ENCODE data around the gene PRRC2B.
"Not testable (repeated sequence)": the region's sequence is repeated elsewhere in the genome, so short reads cannot be mapped to it uniquely, and the experiment has no call there.

The PRRC2B gene

GRCh38 chr9:131539223-131539923 is 145.5 kb downstream of the PRRC2B start:
- no peak for TF ChIP-seq CTCF (conservative IDR thresholded peaks at IDR 0.05)
- no peak overlapping the region for H3K27ac ChIP-seq

- peak overlapping the region; percentile 97; the same call in 1 of the 2 replicates for H3K27ac ChIP-seq
- no peak for TF ChIP-seq CTCF (conservative IDR thresholded peaks at IDR 0.05)
These were observed 149.3 kb downstream of the PRRC2B start for GRCh38 chr9:131543141-131543540.

- no peak for TF ChIP-seq CTCF (conservative IDR thresholded peaks at IDR 0.05)
- H3K27ac ChIP-seq = peak within 1 kb of the TSS; percentile 97
These were observed 151.3 kb downstream of the PRRC2B start, which contains the start of gene PRRT1B for GRCh38 chr9:131545003-131545785. PRRT1B (plus strand) TSS chr9:131545523; CDS start chr9:131545616, 93 bp downstream.

DNA sequence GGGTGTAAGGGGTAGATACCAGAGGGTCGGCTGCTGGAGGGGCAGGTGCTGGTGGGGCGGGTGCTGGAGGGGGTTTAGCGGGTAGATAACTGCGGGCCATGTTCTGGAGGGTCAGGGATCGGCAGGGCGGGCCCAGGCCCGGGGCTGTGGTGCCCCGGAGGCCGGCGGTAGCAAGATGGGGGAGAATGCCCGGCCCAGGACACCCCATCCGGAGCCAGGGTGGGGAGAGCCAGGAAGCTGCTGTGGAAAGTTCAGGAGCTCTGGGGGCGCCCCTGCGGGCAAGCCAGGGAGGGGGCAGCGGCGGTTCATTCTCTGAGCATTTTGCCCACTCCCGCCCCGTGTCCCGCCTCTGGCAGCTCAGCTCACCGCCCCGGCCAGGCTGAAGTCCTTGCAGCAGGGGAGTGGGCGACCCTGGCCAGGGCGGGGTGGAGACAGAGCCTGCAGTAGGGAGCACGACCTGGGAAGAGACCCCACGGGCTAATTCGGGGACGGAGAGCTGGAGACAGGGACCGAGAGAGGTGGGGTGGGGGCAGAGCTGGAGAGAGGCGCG is 152.0 kb downstream of the PRRC2B start:
- no peak for TF ChIP-seq CTCF (conservative IDR thresholded peaks at IDR 0.05)
- H3K27ac ChIP-seq = peak overlapping the region; percentile 97

GRCh38 chr9:131546336-131547084 is 152.6 kb downstream of the PRRC2B start:
- H3K27ac ChIP-seq = peak overlapping the region; percentile 97
- TF ChIP-seq CTCF (conservative IDR thresholded peaks at IDR 0.05) = peak; percentile 26; the same call in 1 of the 2 replicates

GRCh38 chr9:131549186-131549585 is 155.3 kb downstream of the PRRC2B start:
- H3K27ac ChIP-seq = not testable (repeated sequence)
